Epithelial cell of prostate (primary cell): ENCODE results near the gene MYMX.
A peak's percentile ranks its signal among the peaks of the same experiment; 100 is the strongest.

Source experiments
- DNase-seq: peaks from one replicate; pipeline ENCODE4 v3.0.0-alpha.2; 2011; ENCODE audit warnings: low read depth, low spot score
- H3K27ac ChIP-seq: fragments of 450-650 bp; 2 replicates; pipeline ENCODE4 v1.5.1; 2017; ENCODE audit warnings: mild to moderate bottlenecking

Gene MYMX

GRCh38 chr6:44260011-44260410 lies 43.3 kb downstream of the MYMX start:
- no peak for DNase-seq
- no peak overlapping the region for H3K27ac ChIP-seq

GRCh38 chr6:44260451-44261297 lies 43.9 kb downstream of the MYMX start:
- no peak for DNase-seq
- H3K27ac ChIP-seq = no peak overlapping the region

GRCh38 chr6:44261581-44261980 lies 44.9 kb downstream of the MYMX start:
- no peak for DNase-seq
- H3K27ac ChIP-seq = no peak overlapping the region

- no peak overlapping the region for H3K27ac ChIP-seq
- DNase-seq = no peak
Observed at GRCh38 chr6:44262467-44263353, 46.0 kb downstream of the MYMX start.

- DNase-seq = no peak
- no peak overlapping the region for H3K27ac ChIP-seq
Observed at GRCh38 chr6:44263354-44264100, 46.8 kb downstream of the MYMX start.

GRCh38 chr6:44264154-44265006 lies 47.7 kb downstream of the MYMX start:
- H3K27ac ChIP-seq = peak overlapping the region; percentile 46
- no peak for DNase-seq

GRCh38 chr6:44265007-44265721 lies 48.4 kb downstream of the MYMX start, which contains the start of gene NFKBIE:
Gene NFKBIE (minus strand): TSS chr6:44265551. CDS start chr6:44265346, 205 bp downstream.
- DNase-seq = no peak
- peak within 1 kb of the TSS; percentile 46 for H3K27ac ChIP-seq

- DNase-seq = peak; percentile 73
- H3K27ac ChIP-seq = peak overlapping the region; percentile 46
Observed at GRCh38 chr6:44265722-44266233, 49.1 kb downstream of the MYMX start.

- DNase-seq = no peak
- H3K27ac ChIP-seq = no peak overlapping the region
Observed at GRCh38 chr6:44266347-44266746, 49.6 kb downstream of the MYMX start.

GRCh38 chr6:44267252-44267651 lies 50.5 kb downstream of the MYMX start:
- no peak overlapping the region for H3K27ac ChIP-seq
- DNase-seq = no peak
